ENCODE results near the gene MS4A13.

The MS4A13 gene

GRCh38 chr11:60485987-60486386, 29.2 kb upstream of the MS4A13 start:
- Histone ChIP-seq H3K27ac (ENCODE audit: poor library complexity, severe bottlenecking) (no peak overlapping the region), H3K4me1 (ENCODE audit: insufficient read depth, poor library complexity, severe bottlenecking) (no peaks in the 10 kb centered on the region)
- DNase-seq (ENCODE audit: low spot score): no peak

GRCh38 chr11:60492488-60493009, 22.6 kb upstream of the MS4A13 start, which contains the start of gene MS4A12:
Gene MS4A12, plus strand, starts transcription at chr11:60492778. Its CDS starts 4,541 bp downstream, at chr11:60497319.
- Histone ChIP-seq H3K4me3 (ENCODE audit: severe bottlenecking) (no peak within 1 kb of the TSS), H3K27me3 (ENCODE audit: insufficient read depth, poor library complexity, severe bottlenecking) (no peaks in the 10 kb centered on the region), H3K9me3 (ENCODE audit: severe bottlenecking) (no peaks in the 10 kb centered on the region), H3K27ac (ENCODE audit: poor library complexity, severe bottlenecking) (no peak within 1 kb of the TSS), H3K4me1 (ENCODE audit: insufficient read depth, poor library complexity, severe bottlenecking) (no peaks in the 10 kb centered on the region), H3K36me3 (ENCODE audit: low read depth) (no peaks in the 10 kb centered on the region)
- no peak for TF ChIP-seq CTCF (IDR thresholded peaks at IDR 0.05; ENCODE audit: poor library complexity, severe bottlenecking)
- ATAC-seq (ENCODE audit: low read depth): no peak
- no peak for DNase-seq (ENCODE audit: low spot score)

More at GRCh38 chr11:60485987-60486386, 29.2 kb upstream of the MS4A13 start:
- Histone ChIP-seq H3K4me3 (ENCODE audit: severe bottlenecking) (no peak overlapping the region), H3K36me3 (ENCODE audit: low read depth) (no peaks in the 10 kb centered on the region), H3K27me3 (ENCODE audit: insufficient read depth, poor library complexity, severe bottlenecking) (no peaks in the 10 kb centered on the region), H3K9me3 (ENCODE audit: severe bottlenecking) (no peaks in the 10 kb centered on the region)
- ATAC-seq (ENCODE audit: low read depth): peak; percentile 49; the same call in 2 of the 3 replicates
- peak; percentile 24 for TF ChIP-seq CTCF (IDR thresholded peaks at IDR 0.05; ENCODE audit: poor library complexity, severe bottlenecking)

GRCh38 chr11:60493454-60493853, 21.7 kb upstream of the MS4A13 start:
- Histone ChIP-seq H3K4me3 (ENCODE audit: severe bottlenecking) (no peak overlapping the region), H3K4me1 (ENCODE audit: insufficient read depth, poor library complexity, severe bottlenecking) (no peaks in the 10 kb centered on the region), H3K36me3 (ENCODE audit: low read depth) (no peaks in the 10 kb centered on the region), H3K9me3 (ENCODE audit: severe bottlenecking) (no peaks in the 10 kb centered on the region), H3K27ac (ENCODE audit: poor library complexity, severe bottlenecking) (no peak overlapping the region), H3K27me3 (ENCODE audit: insufficient read depth, poor library complexity, severe bottlenecking) (peaks cover under 1% of the 10 kb centered on the region)
- ATAC-seq (ENCODE audit: low read depth) (no peak), DNase-seq (ENCODE audit: low spot score) (no peak)
- no peak for TF ChIP-seq CTCF (IDR thresholded peaks at IDR 0.05; ENCODE audit: poor library complexity, severe bottlenecking)

- ATAC-seq (ENCODE audit: low read depth): no peak
- TF ChIP-seq CTCF (IDR thresholded peaks at IDR 0.05; ENCODE audit: poor library complexity, severe bottlenecking): no peak
- Histone ChIP-seq H3K4me1 (ENCODE audit: insufficient read depth, poor library complexity, severe bottlenecking) (no peaks in the 10 kb centered on the region), H3K27me3 (ENCODE audit: insufficient read depth, poor library complexity, severe bottlenecking) (peaks cover 4% of the 10 kb centered on the region), H3K36me3 (ENCODE audit: low read depth) (no peaks in the 10 kb centered on the region), H3K9me3 (ENCODE audit: severe bottlenecking) (no peaks in the 10 kb centered on the region), H3K27ac (ENCODE audit: poor library complexity, severe bottlenecking) (no peak overlapping the region), H3K4me3 (ENCODE audit: severe bottlenecking) (no peak overlapping the region)
- no peak for DNase-seq (ENCODE audit: low spot score)
Observed at GRCh38 chr11:60498399-60498798, 16.8 kb upstream of the MS4A13 start.

GRCh38 chr11:60498853-60499252, 16.3 kb upstream of the MS4A13 start:
- H3K27me3 ChIP-seq (ENCODE audit: insufficient read depth, poor library complexity, severe bottlenecking): peaks cover 4% of the 10 kb centered on the region
- no peak overlapping the region for H3K4me3 ChIP-seq (ENCODE audit: severe bottlenecking)
- no peak for ATAC-seq (ENCODE audit: low read depth)
- H3K9me3 ChIP-seq (ENCODE audit: severe bottlenecking): no peaks in the 10 kb centered on the region
- TF ChIP-seq CTCF (IDR thresholded peaks at IDR 0.05; ENCODE audit: poor library complexity, severe bottlenecking): no peak
- H3K36me3 ChIP-seq (ENCODE audit: low read depth): no peaks in the 10 kb centered on the region
- DNase-seq (ENCODE audit: low spot score): no peak
- no peaks in the 10 kb centered on the region for H3K4me1 ChIP-seq (ENCODE audit: insufficient read depth, poor library complexity, severe bottlenecking)
- H3K27ac ChIP-seq (ENCODE audit: poor library complexity, severe bottlenecking): no peak overlapping the region

All from RWPE2 (cell line).